GM18505 (cell line): ENCODE measurements around the gene CFAP157.

Experiments
- ATAC-seq: cut with Tn5 transposase; IDR thresholded peaks from one replicate; pipeline ENCODE4 v1.9.1; 2021; ENCODE audit not compliant: unreplicated experiment
- POLR2A ChIP-seq: IDR thresholded peaks from 4 replicates; pipeline ENCODE4 v1.6.1; 2011; ENCODE audit warnings: borderline replicate concordance; ENCODE audit not compliant: insufficient read depth, insufficient read length; ENCODE audit errors: extremely low read depth

CFAP157 gene

DNA sequence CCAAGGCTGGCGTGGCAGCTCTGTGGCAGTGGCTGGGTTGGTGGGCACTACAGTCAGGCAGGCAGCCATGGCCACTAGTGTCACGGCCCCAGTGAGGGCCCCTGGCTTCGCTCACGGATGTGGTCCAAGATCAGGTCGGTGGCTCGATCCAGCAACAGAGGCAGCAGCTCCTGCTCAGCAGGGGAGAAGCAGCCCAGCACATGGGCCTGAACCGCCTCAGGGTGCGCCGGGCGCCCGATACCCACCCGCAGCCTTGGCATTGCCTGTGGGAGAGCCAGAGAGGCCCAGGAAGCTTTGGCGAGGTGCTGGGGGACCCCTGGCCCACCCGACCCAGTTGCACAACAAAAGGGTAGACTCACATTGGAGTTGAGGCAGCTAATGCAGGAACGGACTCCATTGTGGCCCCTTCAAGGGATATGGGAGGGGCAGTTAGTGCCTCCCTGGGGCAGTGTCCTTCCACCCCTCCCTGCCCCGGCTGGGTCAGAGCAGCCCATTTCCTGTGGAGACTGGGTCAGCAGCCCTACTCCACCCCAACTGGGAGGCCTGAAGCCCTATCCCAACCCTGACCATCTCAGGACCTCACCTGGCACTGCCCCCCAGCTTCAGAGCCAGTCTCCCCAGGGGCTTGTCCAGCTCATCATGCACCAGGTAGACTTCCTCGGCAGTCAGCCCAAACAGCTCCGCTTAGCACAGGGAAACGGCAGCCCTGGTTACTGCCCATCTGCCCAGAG lies 7.4 kb downstream of the CFAP157 start:
- ATAC-seq = no peak
- no peak for TF ChIP-seq POLR2A

DNA sequence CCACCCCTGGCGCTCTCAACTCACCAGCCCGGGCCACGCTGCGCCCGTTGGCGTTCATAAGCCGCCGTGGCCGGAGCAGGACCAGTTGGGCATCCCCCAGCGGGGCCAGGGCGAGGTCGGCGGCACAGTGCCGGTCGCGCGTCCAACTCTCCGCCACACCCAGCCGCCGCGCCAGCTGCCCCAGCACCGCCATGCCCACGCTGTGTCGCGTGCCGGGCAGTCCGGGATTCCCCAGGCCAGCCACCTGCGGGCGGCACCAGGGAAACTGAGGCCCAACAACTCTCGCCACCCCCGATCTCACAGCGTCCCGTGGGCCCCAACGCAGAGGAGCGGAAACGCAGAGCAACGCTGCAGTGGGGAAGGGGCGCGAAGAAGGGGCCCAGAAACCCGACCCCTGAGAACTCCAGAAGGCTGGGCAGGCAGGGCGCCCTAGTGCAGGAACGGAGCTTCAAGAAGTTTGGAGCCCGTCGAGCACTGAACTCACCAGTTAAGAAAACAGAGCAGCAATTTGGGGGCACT lies 8.2 kb downstream of the CFAP157 start:
- TF ChIP-seq POLR2A = no peak
- ATAC-seq = peak; percentile 10

DNA sequence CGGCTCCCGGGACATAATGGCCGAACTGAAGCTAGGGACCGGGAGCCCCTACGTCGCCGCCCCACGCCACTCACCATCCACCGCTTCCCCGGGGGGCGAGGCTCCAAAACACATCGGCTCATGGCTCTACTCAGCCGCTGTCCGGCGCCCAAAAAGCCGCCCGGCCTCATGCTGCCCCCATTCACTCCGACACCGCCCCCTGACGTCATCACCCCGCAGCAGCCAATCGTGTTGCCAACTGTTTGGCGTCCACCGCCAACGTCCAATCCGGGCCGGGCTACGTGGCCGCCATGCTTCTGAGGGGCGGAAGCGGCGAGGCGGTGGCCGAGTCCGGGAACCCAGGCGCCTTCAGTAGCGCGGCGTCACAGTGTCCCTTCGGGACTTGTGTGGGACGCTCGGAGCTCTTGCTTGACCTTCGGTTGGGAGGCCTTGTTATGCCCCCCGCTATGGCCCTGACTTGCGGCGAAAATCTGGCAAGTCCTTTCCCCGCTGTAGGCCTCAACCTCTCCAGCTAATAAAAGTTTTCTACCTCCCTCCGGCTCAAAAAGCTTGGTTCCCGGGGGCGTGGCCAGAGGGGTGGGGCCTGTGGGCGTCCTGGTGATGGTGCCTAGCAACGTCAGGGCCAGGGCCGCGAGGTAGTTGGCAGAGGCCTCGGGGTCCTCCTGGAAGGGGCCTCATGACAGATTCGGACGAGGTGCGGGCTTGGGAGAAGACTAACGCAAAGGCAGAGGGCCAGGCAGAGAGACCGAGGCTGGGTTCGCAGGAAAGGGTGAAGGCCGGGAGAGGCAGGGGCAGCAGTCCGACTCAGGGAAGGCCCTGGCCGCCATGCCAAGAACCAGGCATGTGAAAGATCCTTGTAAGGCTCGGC lies 8.9 kb downstream of the CFAP157 start, which contains the start of the genes PTRH1 and TTC16:
Gene PTRH1 (minus strand): TSS at position 194 of the 868 bp plus-strand sequence. CDS start 24 bp downstream, at position 170.
Gene TTC16 (plus strand): TSS at position 610 of the 868 bp plus-strand sequence. CDS start 67 bp downstream, at position 677.
- peak; percentile 85 for ATAC-seq
- peak; percentile 26 for TF ChIP-seq POLR2A

DNA sequence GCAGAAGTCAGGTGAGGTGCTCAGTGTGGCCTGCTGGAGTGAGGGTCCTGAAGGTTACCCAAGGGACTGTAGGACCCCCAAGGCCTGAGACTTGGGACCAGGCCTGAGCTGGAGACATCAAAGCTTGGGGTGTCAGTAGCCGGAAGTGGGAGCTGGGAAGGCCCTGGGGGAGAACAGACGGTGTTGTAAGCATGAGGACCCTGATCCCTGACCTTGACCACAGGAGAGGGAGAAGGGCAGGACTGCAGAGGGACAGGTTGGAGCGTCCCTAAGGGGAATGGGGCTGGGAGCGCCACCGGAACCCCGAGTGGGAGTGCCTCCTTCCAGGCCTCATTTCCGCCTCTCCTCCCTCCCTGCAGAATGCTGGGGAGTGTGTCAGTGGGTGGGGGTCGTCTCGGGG lies 9.6 kb downstream of the CFAP157 start:
- no peak for TF ChIP-seq POLR2A
- ATAC-seq = no peak

DNA sequence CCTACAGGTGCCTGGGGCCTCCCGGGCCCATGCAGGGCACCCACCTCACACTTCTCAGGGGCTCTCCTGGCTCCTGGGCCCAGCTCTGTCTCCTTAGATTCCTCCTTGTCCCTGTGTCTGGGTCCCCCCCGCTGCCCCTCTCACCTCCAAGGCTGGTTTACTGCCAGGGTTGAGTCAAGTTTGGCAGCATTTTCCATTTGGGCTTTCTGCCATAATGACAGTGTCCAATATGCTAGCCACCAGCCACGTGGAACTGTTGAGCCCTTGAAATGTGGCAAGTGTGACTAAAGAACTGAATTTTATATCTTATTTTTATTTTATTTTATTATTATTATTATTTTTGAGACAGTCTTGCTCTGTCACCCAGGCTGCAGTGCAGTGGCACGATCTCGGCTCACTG lies 11.0 kb downstream of the CFAP157 start:
- TF ChIP-seq POLR2A = no peak
- ATAC-seq = no peak

DNA sequence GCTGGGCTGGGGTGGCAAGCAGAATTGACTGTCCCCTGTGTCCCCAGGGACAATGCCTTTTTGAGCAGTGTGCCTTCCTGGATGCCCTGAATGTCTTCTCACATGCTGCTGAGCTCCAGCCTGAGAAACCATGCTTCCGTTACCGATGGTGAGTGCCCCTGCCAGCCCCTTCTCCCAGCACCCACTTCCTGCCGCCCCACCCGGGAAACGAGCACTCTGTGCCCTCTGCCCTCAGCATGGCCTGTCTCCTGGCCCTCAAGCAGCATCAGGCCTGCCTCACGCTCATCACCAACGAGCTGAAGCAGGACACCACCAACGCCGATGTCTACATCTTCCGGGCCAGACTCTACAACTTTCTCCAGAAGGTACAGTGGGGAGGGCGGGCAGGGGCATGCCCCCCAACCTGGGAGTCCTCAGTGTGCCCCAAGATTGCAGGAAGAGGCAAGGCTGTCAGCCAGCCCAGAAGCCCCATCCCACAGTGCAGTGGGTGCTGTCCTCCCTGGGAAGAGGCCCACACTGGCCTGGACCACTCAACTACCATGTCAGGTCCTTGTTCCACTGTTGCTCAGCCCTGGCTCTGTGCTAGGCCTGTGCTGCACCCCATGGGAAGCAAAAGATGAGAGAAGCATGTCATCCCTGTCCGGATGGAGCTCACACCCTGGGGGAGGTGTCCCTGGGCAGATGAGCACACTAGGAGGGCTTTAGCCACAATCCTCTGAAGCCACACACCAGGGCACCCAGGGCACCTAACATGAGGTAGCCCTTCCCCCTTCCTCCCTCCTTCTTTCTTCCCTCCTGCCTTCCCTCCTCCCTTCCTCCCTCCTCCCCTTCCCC lies 13.5 kb downstream of the CFAP157 start:
- no peak for TF ChIP-seq POLR2A
- no peak for ATAC-seq

DNA sequence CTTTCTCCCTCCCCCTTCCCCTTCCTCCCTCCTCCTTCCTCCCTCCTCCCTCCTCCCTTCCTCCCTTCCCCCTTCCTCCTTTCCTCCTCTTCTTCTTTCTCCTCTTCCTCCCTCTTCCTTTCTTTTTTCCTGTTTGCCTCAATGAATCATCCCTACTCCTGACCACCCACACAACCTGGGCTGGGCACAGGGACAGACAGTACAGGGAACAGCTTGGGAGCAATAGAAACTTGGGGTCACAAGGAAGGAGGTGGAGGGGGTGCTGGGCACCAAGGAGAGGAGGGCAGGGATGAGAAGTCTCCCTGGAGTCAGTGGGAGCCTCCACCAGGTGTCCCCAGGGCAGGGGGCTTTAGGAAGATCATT lies 14.1 kb downstream of the CFAP157 start:
- TF ChIP-seq POLR2A = no peak
- ATAC-seq = no peak

DNA sequence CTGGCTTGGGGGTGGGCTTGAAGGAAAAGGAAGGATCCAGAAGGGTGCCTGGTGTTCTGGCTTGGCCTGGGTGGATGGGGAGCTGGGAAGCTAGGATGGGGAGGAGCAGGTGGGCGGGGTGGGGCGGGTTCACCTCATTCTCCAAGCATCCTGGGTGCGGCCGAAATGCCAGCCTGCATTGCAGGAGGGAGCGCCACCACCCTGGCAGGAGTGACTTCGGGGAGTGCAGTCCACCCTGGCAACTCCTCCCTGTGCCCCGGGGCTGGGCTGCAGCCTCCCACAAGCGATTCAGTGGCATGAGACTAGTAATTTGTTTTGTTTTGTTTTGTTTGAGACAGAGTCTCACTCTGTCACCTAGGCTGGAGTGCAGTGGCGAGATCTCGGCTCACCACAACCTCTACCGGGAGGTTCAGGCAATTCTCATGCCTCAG lies 14.6 kb downstream of the CFAP157 start:
- no peak for TF ChIP-seq POLR2A
- no peak for ATAC-seq

DNA sequence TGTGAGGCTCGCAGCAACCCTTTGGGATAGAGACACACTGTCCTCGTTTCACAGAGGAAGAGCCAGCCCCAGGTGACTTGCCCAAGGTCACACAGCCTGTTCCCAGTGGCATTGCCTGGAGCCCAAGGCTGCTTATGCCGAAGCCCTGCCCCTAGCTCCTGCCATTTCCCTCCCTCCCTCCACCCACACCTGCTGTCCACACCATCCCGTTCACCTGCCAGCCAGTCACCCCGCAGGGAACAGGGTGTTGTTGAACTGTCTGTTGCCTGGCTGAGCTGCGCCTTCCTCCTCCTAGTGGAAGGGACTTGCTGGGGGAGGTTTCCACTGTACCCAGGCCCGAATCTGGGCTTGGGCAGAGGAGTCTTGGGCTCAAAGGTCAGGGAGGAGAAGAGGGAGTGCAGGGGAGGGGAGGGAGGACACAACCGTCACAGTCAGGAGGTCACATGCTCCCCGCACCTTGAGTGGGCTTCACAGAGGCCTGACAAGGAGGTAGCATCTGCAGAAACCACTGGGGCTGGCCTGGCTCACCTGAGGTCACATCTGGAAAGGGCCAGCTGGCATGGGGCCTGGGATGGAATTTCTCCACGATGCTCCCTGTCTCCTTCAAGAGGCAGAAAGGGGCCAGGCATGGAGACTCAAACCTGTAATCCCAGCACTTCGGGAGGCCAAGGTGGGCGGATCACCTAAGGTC lies 15.4 kb downstream of the CFAP157 start:
- TF ChIP-seq POLR2A = no peak
- ATAC-seq = no peak

DNA sequence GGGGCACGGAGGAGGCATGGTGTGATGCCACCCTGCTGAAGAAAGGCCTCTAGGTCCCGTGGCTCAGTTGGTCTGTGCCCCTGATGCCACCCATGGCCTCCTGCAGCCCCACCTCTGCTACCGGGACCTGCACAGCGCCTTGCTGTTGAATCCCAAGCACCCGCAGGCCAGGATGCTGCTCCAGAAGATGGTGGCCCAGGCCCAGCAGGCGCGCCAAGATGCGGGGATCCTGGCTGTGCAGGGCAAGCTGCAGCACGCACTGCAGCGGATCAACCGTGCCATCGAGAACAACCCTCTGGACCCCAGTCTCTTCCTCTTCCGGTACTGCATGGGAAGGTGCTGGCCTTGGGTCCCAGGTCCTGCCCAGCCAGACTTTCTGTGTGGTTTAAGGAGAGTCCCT lies 16.2 kb downstream of the CFAP157 start:
- no peak for ATAC-seq
- no peak for TF ChIP-seq POLR2A

DNA sequence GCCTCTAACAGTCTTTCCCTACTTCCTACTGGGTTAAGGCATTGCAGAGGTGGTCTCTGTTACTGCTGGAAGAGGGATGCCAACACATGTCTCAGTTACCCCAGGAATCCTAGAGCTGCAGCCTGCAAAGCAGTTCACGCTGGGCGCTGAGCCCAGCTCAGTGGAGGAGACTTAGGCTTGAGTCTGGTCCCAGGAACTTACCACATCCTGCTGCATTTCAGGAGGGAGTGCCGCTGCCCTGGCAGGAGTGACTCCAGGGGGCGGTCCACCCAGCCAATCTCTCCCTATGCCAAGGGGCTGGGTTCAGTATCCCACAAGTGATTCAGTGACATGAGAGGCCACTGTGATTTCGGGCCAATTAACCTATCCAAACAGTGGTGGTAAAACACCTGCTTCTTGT lies 16.7 kb downstream of the CFAP157 start:
- ATAC-seq = no peak
- TF ChIP-seq POLR2A = no peak

DNA sequence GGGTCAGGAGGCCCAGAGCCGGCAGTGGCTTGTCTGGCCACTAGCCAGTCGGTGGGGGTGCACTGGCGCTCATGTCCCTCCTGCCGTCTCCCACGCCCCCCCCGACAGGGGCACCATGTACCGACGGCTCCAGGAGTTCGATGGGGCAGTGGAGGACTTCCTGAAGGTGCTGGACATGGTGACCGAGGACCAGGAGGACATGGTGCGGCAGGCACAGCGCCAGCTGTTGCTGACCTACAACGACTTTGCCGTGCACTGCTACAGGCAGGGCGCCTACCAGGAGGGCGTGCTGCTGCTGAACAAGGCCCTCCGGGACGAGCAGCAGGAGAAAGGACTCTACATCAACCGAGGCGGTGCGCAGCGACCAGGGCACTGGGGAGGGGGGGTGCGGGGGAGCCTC lies 17.2 kb downstream of the CFAP157 start:
- no peak for ATAC-seq
- TF ChIP-seq POLR2A = no peak
